Inflammatory macrophage (primary cell): ENCODE data around the gene COG7.

Experiments used
- DNase-seq, 2 donors: peaks; one replicate each; pipeline ENCODE4 v3.0.0-alpha.2; 2020 to 2022

Gene COG7

GRCh38 chr16:23355106-23355670 is 97.8 kb downstream of the COG7 start:
- no peak for DNase-seq

- DNase-seq: no peak
Observed at GRCh38 chr16:23354246-23354645, 98.7 kb downstream of the COG7 start.

DNA sequence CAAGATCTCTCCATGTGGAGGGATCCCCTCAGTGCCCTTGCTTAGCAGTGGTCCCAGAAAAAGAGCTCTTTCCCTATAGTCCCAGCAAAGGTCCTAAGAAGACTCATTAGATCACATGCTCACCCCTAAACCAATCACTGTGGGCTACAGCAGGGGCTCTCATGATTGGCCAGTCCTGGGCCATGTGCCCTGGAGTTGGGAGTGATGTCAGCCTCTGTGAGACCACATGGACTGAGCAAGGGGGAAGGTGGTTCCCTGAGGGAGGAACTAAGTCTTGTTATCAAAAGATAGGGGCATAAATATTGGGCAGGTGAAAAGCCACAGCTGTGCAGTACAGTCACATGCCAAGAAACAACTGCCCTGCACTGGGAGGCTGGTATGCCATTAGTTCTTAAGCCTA is 99.5 kb downstream of the COG7 start:
- DNase-seq: no peak

GRCh38 chr16:23351360-23351759 is 101.6 kb downstream of the COG7 start:
- DNase-seq: no peak

- no peak for DNase-seq
Observed at GRCh38 chr16:23348579-23349469, 104.2 kb downstream of the COG7 start.

GRCh38 chr16:23345237-23345636 is 107.8 kb downstream of the COG7 start:
- no peak for DNase-seq

DNA sequence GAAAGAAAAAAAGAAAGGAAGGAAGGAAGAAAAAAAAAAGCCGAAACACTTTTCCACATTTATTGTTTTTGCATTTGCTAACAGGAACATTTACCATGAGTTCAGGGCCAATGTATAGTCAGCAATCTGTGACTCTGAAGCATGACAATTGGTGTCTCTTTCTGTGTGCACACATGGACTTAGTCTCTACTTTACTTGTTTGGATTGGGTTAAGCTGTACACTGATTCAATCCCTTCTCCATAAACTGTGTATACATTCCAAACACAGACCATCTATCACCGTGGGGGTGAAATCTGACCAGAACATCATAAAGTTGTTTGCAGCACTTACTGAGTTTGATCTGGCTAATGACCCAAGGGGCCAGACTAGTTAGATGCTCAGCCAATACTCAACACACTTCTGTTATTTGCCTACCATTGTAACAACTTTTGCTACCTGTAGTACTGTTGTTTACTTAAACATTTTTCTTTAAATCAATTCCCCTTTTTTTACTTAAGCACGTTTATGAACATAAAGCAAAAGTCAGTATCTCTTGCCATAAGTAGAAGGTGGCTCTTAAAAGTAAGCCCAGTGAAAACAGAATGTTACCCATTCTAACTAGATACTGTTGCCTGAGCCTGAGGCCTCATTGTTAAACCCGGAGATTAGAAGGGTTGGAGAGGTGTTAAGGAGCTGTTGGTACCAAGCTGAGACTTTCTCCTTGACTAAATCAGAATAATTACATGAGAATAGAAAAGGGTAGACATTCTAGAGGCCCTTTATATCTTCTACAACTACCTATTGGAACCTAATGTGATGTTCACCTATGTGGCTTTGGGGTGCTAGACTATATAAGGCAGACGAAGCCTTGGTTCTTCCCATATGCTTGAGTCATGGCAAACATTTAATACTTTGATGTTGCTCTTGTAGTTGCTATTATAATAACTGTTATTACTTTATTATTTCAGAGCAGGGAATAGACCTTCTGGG is 109.1 kb downstream of the COG7 start:
- DNase-seq: no peak

DNA sequence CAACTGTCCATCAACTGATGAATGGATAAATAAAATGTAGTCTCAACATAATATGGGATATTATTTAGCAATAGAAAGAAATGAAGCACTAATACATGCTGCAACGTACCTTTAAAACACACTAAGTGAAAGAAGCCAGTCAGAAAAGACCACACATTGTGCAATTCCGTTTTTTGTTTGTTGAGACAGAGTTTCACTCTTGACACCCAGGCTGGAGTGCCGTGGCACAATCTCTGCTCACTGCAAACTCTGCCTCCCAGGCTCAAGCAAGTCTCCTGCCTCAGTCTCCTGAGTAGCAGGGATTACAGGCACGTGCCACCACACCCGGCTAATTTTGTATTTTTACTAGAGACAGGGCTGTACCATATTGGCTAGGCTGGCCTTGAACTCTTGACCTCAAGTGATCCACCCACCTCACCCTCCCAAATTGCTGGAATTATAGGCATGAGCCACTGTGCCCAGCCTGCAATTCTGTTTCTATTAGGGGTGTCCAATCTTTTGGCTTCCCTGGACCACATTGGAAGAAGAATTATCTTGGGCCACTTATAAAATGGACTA is 110.8 kb downstream of the COG7 start:
- no peak for DNase-seq

- DNase-seq: no peak
Observed at GRCh38 chr16:23339787-23340186, 113.2 kb downstream of the COG7 start.
